Endothelial cell of umbilical vein (primary cell): ENCODE data around the gene KXD1. TPM values are rescaled to one million over a fixed set of nuclear protein-coding genes. Genes with fewer than 3 reads are reported as not detected.

Experiments
- BruUV-seq: library from RNA; stranded (reverse); fragments of 400-500 nt; replicated peaks from 2 replicates; lab custom pipeline; 2021; lab: Mats Ljungman, UMichigan
- CTCF ChIA-PET: fragments of 300-600, 350-600 bp; sonication (Branson Sonifier 250); formaldehyde crosslinking; loops from one replicate; lab custom pipeline; 2021; ENCODE audit warnings: antibody characterized with exemption, inconsistent platforms; lab: Charles Lee
- POLR2A ChIA-PET: fragments of 300-600, 350-600 bp; sonication (Branson Sonifier 250); formaldehyde crosslinking; loops from one replicate; lab custom pipeline; 2021; ENCODE audit warnings: antibody characterized with exemption, inconsistent platforms; lab: Charles Lee
- DNase-seq: peaks from one replicate; pipeline ENCODE4 v3.0.0-alpha.2; 2011; ENCODE audit warnings: low read depth, low spot score
- FAIRE-seq: peaks from 2 replicates; lab custom pipeline; 2011; peaks lifted over from hg19 to GRCh38; lab: Jason Lieb, UNC
- H2AFZ ChIP-seq: 2 replicates; pipeline ENCODE4 v1.6.0; 2012; ENCODE audit warnings: low read depth, low read length, control low read depth, inconsistent platforms
- H3K27ac ChIP-seq: 2 replicates; pipeline ENCODE4 v1.5.1; 2011; ENCODE audit warnings: low read depth, mild to moderate bottlenecking, control low read depth, low read length, moderate library complexity; ENCODE audit not compliant: insufficient read depth
- H3K27me3 ChIP-seq, 2 experiments: 2 replicates each; pipeline versions ENCODE4 v1.6.0 to v1.6.1; 2011; ENCODE audit warnings: low read length in 2 of 2, mixed read lengths in 1 of 2; ENCODE audit not compliant: control insufficient read depth in 2 of 2, insufficient read depth in 2 of 2
- H3K36me3 ChIP-seq, 2 experiments: 2 replicates in 1 of 2; 3 replicates in 1 of 2; pipeline ENCODE4 v1.5.1; 2011; ENCODE audit warnings: low read length in 2 of 2, mild to moderate bottlenecking in 1 of 2, moderate library complexity in 1 of 2; ENCODE audit not compliant: control insufficient read depth in 2 of 2, insufficient read depth in 2 of 2; ENCODE audit errors: extremely low read depth in 1 of 2
- H3K4me1 ChIP-seq: 3 replicates; pipeline ENCODE4 v1.5.1; 2011; ENCODE audit warnings: mild to moderate bottlenecking, low read length; ENCODE audit not compliant: control insufficient read depth, insufficient read depth; ENCODE audit errors: extremely low read depth
- H3K4me2 ChIP-seq: 2 replicates; pipeline ENCODE4 v1.6.1; 2011; ENCODE audit warnings: low read length, control low read depth, mixed read lengths; ENCODE audit not compliant: insufficient read depth
- H3K4me3 ChIP-seq, 3 experiments: fragments of 200-600 bp in 1 of 3; sonication (generic), shearing (Covaris generic) in 1 of 3; replicated peaks in 1 of 3; 2 replicates each; pipeline ENCODE4 v1.5.1; 2011 to 2016; ENCODE audit warnings: control low read depth in 3 of 3, low read length in 3 of 3, mild to moderate bottlenecking in 2 of 3, inconsistent platforms in 1 of 3, low read depth in 1 of 3, moderate library complexity in 1 of 3; ENCODE audit not compliant: insufficient read depth in 1 of 3
- H3K79me2 ChIP-seq: 2 replicates; pipeline ENCODE4 v1.6.0; 2012; ENCODE audit warnings: low read length, inconsistent platforms; ENCODE audit not compliant: control insufficient read depth, insufficient read depth
- H3K9ac ChIP-seq: replicated peaks from 2 replicates; pipeline ENCODE3; 2011; ENCODE audit warnings: low read length, control low read depth; ENCODE audit not compliant: insufficient read depth; ENCODE audit errors: extremely low read depth
- H3K9me1 ChIP-seq: replicated peaks from 3 replicates; pipeline ENCODE4 v1.6.0; 2011; ENCODE audit warnings: mild to moderate bottlenecking, low read length; ENCODE audit not compliant: control insufficient read depth, insufficient read depth; ENCODE audit errors: extremely low read depth
- H3K9me3 ChIP-seq: replicated peaks from 2 replicates; pipeline ENCODE4 v1.5.1; 2012; ENCODE audit warnings: low read length, inconsistent platforms; ENCODE audit not compliant: control insufficient read depth, insufficient read depth
- H4K20me1 ChIP-seq: replicated peaks from 2 replicates; pipeline ENCODE3; 2011; ENCODE audit warnings: mild to moderate bottlenecking, low read length; ENCODE audit not compliant: control insufficient read depth, insufficient read depth; ENCODE audit errors: extremely low read depth
- EZH2 ChIP-seq: IDR thresholded peaks from 2 replicates; pipeline ENCODE4 v1.6.1; 2012; ENCODE audit warnings: borderline replicate concordance, low read depth, mild to moderate bottlenecking, moderate library complexity, low read length, inconsistent platforms; ENCODE audit not compliant: severe bottlenecking
- FOS ChIP-seq: IDR thresholded peaks from 2 replicates; pipeline ENCODE4 v1.6.1; 2011; ENCODE audit warnings: mild to moderate bottlenecking, low read length, moderate library complexity, borderline replicate concordance; ENCODE audit not compliant: insufficient read depth
- GATA2 ChIP-seq: IDR thresholded peaks from 2 replicates; pipeline ENCODE4 v1.7.0; 2011; ENCODE audit warnings: low read depth, mild to moderate bottlenecking, moderate library complexity, mixed read lengths, low read length; ENCODE audit not compliant: insufficient read length, insufficient read depth
- JUN ChIP-seq: IDR thresholded peaks from 2 replicates; pipeline ENCODE4 v1.6.1; 2011; ENCODE audit warnings: borderline replicate concordance, low read depth; ENCODE audit not compliant: insufficient read length, insufficient read depth
- MYC ChIP-seq: IDR thresholded peaks from one replicate; pipeline ENCODE4 v1.6.1; 2011; ENCODE audit warnings: mild to moderate bottlenecking, low read depth, low read length
- POLR2A ChIP-seq: IDR thresholded peaks from 2 replicates; pipeline ENCODE4 v1.6.1; 2012; ENCODE audit warnings: low read depth, mild to moderate bottlenecking, control low read depth, low read length
- POLR2AphosphoS5 ChIP-seq: IDR thresholded peaks from 2 replicates; pipeline ENCODE4 v1.6.1; 2012; ENCODE audit warnings: low read depth, mild to moderate bottlenecking, control low read depth, low read length, moderate library complexity; ENCODE audit not compliant: insufficient read depth
- dilution Hi-C: fragments of 300-500 bp; cut with MboI; formaldehyde crosslinking; loops from one replicate; pipeline ENCODE4 v1.15.0; 2019; ENCODE audit warnings: low sequenced_read_pairs; ENCODE audit not compliant: extremely low pct_ligation_motif_present
- intact Hi-C: fragments of 100-400 bp; cut with micrococcal nuclease; formaldehyde crosslinking; loops from one replicate; pipeline ENCODE4 v1.10.0; 2022
- polyA plus RNA-seq, 4 experiments: library from polyadenylated mRNA; depleted of rRNA in 3 of 4; stranded (reverse) in 3 of 4; unstranded in 1 of 4; fragments of >200 nt; gene quantifications; 2 replicates each; pipeline versions ENCODE4 v1.2.1 to v1.2.3, GENCODE V29; 2011 to 2012; ENCODE audit warnings: missing spikeins in 1 of 4
- total RNA-seq: library from RNA; stranded (reverse); gene quantifications from 2 replicates; pipeline ENCODE4 v1.2.3, GENCODE V29; 2021
- TF ChIP-seq, protein P1 (sequence below), 2 donors: IDR thresholded peaks; 1 replicate in 1 of 2; 2 replicates in 1 of 2; pipeline ENCODE4 v1.5.1; 2011; ENCODE audit warnings: low read length in 2 of 2, mild to moderate bottlenecking in 2 of 2, moderate library complexity in 2 of 2, control low read depth in 1 of 2, inconsistent platforms in 1 of 2, low read depth in 1 of 2; ENCODE audit not compliant: insufficient read depth in 1 of 2; ENCODE audit errors: extremely low read depth in 1 of 2
- TF ChIP-seq, protein P2 (sequence below): IDR thresholded peaks from 2 replicates; pipeline ENCODE4 v1.6.1; 2011; ENCODE audit not compliant: insufficient read depth, insufficient read length

KXD1 gene
- total and polyA plus RNA-seq, 2 donors (not counting 3 experiments of a cell fraction or from before 2014, with no cell fraction given): 134 to 186 TPM

DNA sequence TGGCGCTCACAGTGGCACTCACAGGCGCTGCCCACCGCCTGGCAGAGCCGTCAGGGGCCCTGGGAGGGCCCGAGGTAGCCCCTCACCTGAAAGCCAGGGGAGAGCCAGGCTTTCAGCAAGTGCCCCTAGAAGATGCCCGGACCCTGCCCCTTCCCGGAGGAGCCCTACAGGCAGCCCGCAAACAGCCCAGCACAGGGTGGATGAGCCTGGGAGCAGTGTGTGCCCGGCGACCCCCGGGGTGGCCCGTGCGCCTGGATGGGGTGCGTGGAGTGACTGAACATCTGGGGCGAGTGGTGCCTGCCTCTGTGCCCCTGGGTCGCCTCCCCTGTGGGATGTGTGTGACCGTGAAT is 47.5 kb downstream of the KXD1 start:
- TF ChIP-seq POLR2A (no peak), GATA2 (no peak), FOS (no peak), POLR2AphosphoS5 (no peak), MYC (no peak), JUN (no peak), EZH2 (no peak)
- TF ChIP-seq, protein P1, sequence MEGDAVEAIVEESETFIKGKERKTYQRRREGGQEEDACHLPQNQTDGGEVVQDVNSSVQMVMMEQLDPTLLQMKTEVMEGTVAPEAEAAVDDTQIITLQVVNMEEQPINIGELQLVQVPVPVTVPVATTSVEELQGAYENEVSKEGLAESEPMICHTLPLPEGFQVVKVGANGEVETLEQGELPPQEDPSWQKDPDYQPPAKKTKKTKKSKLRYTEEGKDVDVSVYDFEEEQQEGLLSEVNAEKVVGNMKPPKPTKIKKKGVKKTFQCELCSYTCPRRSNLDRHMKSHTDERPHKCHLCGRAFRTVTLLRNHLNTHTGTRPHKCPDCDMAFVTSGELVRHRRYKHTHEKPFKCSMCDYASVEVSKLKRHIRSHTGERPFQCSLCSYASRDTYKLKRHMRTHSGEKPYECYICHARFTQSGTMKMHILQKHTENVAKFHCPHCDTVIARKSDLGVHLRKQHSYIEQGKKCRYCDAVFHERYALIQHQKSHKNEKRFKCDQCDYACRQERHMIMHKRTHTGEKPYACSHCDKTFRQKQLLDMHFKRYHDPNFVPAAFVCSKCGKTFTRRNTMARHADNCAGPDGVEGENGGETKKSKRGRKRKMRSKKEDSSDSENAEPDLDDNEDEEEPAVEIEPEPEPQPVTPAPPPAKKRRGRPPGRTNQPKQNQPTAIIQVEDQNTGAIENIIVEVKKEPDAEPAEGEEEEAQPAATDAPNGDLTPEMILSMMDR (IDR thresholded peaks at IDR 0.05; ENCODE audit: extremely low read depth in 1 of 2, insufficient read depth in 1 of 2, low read depth in 1 of 2, low read length in 2 of 2): no peak
- TF ChIP-seq, protein P2, sequence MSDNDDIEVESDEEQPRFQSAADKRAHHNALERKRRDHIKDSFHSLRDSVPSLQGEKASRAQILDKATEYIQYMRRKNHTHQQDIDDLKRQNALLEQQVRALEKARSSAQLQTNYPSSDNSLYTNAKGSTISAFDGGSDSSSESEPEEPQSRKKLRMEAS: no peak
- H2AFZ ChIP-seq: no peak overlapping the region
- no peak overlapping the region for H3K4me3 ChIP-seq
- H3K9me1 ChIP-seq: no peaks in the 10 kb centered on the region
- DNase-seq (no peak), FAIRE-seq (no peak)
- intact Hi-C loops (no loop called here), dilution Hi-C loops (no loop called here)
- H3K9ac ChIP-seq: no peak overlapping the region
- CTCF ChIA-PET: interaction anchor here (0.6 kb wide), 1 partner anchor 134 kb away, joined by 4 read pairs; no protein-coding TSS in a partner anchor
- BruUV-seq: no TSS peak
- no peaks in the 10 kb centered on the region for H3K79me2 ChIP-seq
- no peaks in the 10 kb centered on the region for H3K36me3 ChIP-seq
- H3K9me3 ChIP-seq: no peaks in the 10 kb centered on the region
- H3K4me2 ChIP-seq: no peak overlapping the region
- POLR2A ChIA-PET: no interaction called here
- no peaks in the 10 kb centered on the region for H3K4me1 ChIP-seq
- H3K27me3 ChIP-seq: peaks cover 56 to 63% of the 10 kb centered on the region in 2 experiments
- no peaks in the 10 kb centered on the region for H4K20me1 ChIP-seq
- no peak overlapping the region for H3K27ac ChIP-seq
